H1 (cell line): ENCODE data around the gene DIO3. TPM values are rescaled to one million over a fixed set of nuclear protein-coding genes. Genes with fewer than 3 reads are reported as not detected.

ENCODE experiments used
- CTCF ChIA-PET: fragments of 300-600 bp; sonication (Branson Sonifier 250); formaldehyde crosslinking; loops from one replicate; lab custom pipeline; 2021; ENCODE audit not compliant: partially characterized antibody; lab: Charles Lee
- POLR2A ChIA-PET: fragments of 300-600 bp; sonication (Branson Sonifier 250); formaldehyde crosslinking; loops from one replicate; lab custom pipeline; 2021; ENCODE audit warnings: inconsistent platforms; ENCODE audit not compliant: partially characterized antibody; lab: Charles Lee
- DNase-seq, 2 experiments: peaks; one replicate each; pipeline versions ENCODE4 v3.0.0 to v3.0.0-alpha.2; 2010 to 2022; ENCODE audit warnings: low spot score in 2 of 2, low read depth in 1 of 2, mixed read lengths in 1 of 2
- FAIRE-seq: peaks from 2 replicates; lab custom pipeline; 2011; peaks lifted over from hg19 to GRCh38; lab: Jason Lieb, UNC
- H2AFZ ChIP-seq: 2 replicates; pipeline ENCODE4 v1.8.1; 2012; ENCODE audit warnings: low read length, inconsistent platforms
- H2AK5ac ChIP-seq: 2 replicates; pipeline ENCODE4 v1.6.1; 2013; ENCODE audit warnings: low read depth, low read length
- H2BK120ac ChIP-seq: replicated peaks from 2 replicates; pipeline ENCODE3; 2013; ENCODE audit warnings: low read depth, low read length, inconsistent platforms
- H2BK12ac ChIP-seq: 2 replicates; pipeline ENCODE4 v1.6.1; 2013; ENCODE audit warnings: low read depth, low read length
- H2BK15ac ChIP-seq: 2 replicates; pipeline ENCODE4 v1.6.1; 2013; ENCODE audit warnings: low read length
- H2BK20ac ChIP-seq: 2 replicates; pipeline ENCODE4 v1.6.1; 2013; ENCODE audit warnings: low read length
- H2BK5ac ChIP-seq: 2 replicates; pipeline ENCODE4 v1.6.1; 2013; ENCODE audit warnings: low read depth, low read length
- H3K14ac ChIP-seq: 2 replicates; pipeline ENCODE4 v1.6.1; 2013; ENCODE audit warnings: inconsistent platforms; ENCODE audit not compliant: insufficient read length
- H3K18ac ChIP-seq: 2 replicates; pipeline ENCODE4 v1.6.1; 2013; ENCODE audit warnings: low read length; ENCODE audit errors: extremely low read depth
- H3K23ac ChIP-seq: 2 replicates; pipeline ENCODE4 v1.6.1; 2013; ENCODE audit warnings: inconsistent platforms; ENCODE audit not compliant: insufficient read length
- H3K23me2 ChIP-seq: 2 replicates; pipeline ENCODE4 v1.6.1; 2013; ENCODE audit warnings: low read depth, low read length
- H3K27ac ChIP-seq: 2 replicates; pipeline ENCODE4 v1.6.1; 2011; ENCODE audit warnings: low read depth, low read length, inconsistent platforms
- H3K27me3 ChIP-seq, 4 experiments: replicated peaks in 1 of 4; 1 replicate in 1 of 4; 2 replicates in 3 of 4; pipeline versions ENCODE4 v1.6.1 to v1.8.1; 2011 to 2013; ENCODE audit warnings: low read length in 3 of 4, mild to moderate bottlenecking in 3 of 4, inconsistent platforms in 2 of 4, mixed read lengths in 2 of 4, moderate library complexity in 1 of 4; ENCODE audit not compliant: control insufficient read depth in 3 of 4, insufficient read depth in 3 of 4; ENCODE audit errors: extremely low read depth in 1 of 4
- H3K36me3 ChIP-seq, 4 experiments: 2 replicates each; pipeline versions ENCODE4 v1.6.1 to v1.8.1; 2011 to 2013; ENCODE audit warnings: mild to moderate bottlenecking in 4 of 4, low read length in 3 of 4, moderate library complexity in 2 of 4, control low read depth in 1 of 4, inconsistent platforms in 1 of 4; ENCODE audit not compliant: insufficient read depth in 4 of 4, control insufficient read depth in 2 of 4
- H3K4ac ChIP-seq: replicated peaks from 2 replicates; pipeline ENCODE3; 2013; ENCODE audit warnings: low read length, low read depth, mixed read lengths, inconsistent platforms; ENCODE audit not compliant: insufficient read length
- H3K4me1 ChIP-seq, 4 experiments: replicated peaks in 1 of 4; 1 replicate in 1 of 4; 2 replicates in 3 of 4; pipeline versions ENCODE4 v1.6.1 to v1.8.1; 2011 to 2013; ENCODE audit warnings: low read length in 3 of 4, inconsistent platforms in 2 of 4, mixed read lengths in 1 of 4; ENCODE audit not compliant: insufficient read depth in 4 of 4, control insufficient read depth in 3 of 4
- H3K4me2 ChIP-seq, 2 experiments: 2 replicates each; pipeline versions ENCODE4 v1.6.1 to v1.8.1; 2011 to 2013; ENCODE audit warnings: low read depth in 2 of 2, low read length in 2 of 2, control low read depth in 1 of 2, inconsistent platforms in 1 of 2, mild to moderate bottlenecking in 1 of 2; ENCODE audit not compliant: insufficient read depth in 1 of 2
- H3K4me3 ChIP-seq, 4 experiments: fragments of 200-600, 300-600 bp in 1 of 4; sonication (generic), shearing (Covaris generic), sonication (Bioruptor Twin) in 1 of 4; 2 replicates each; pipeline versions ENCODE4 v1.5.1 to v1.8.1; 2011 to 2016; ENCODE audit warnings: low read length in 4 of 4, low read depth in 3 of 4, control low read depth in 2 of 4, inconsistent platforms in 2 of 4, mild to moderate bottlenecking in 2 of 4, mixed read lengths in 1 of 4, moderate library complexity in 1 of 4; ENCODE audit not compliant: insufficient read depth in 2 of 4; ENCODE audit errors: extremely low read depth in 1 of 4
- H3K56ac ChIP-seq: replicated peaks from 2 replicates; pipeline ENCODE3; 2013; ENCODE audit warnings: low read depth, mild to moderate bottlenecking, mixed read lengths, low read length, inconsistent platforms; ENCODE audit not compliant: insufficient read length
- H3K79me1 ChIP-seq: 2 replicates; pipeline ENCODE4 v1.6.1; 2013; ENCODE audit warnings: low read depth, low read length, control low read depth
- H3K79me2 ChIP-seq, 2 experiments: 2 replicates each; pipeline versions ENCODE4 v1.6.1 to v1.8.1; 2012 to 2013; ENCODE audit warnings: low read length in 2 of 2, mild to moderate bottlenecking in 2 of 2, inconsistent platforms in 1 of 2; ENCODE audit not compliant: insufficient read depth in 2 of 2, control insufficient read depth in 1 of 2
- H3K9ac ChIP-seq, 4 experiments: replicated peaks in 1 of 4; 1 replicate in 1 of 4; 2 replicates in 3 of 4; pipeline versions ENCODE4 v1.6.1 to v1.8.1; 2011 to 2013; ENCODE audit warnings: low read depth in 3 of 4, low read length in 3 of 4, control low read depth in 2 of 4, mild to moderate bottlenecking in 2 of 4, moderate library complexity in 2 of 4, inconsistent platforms in 1 of 4; ENCODE audit errors: extremely low read depth in 1 of 4
- H3K9me3 ChIP-seq, 2 experiments: 2 replicates each; pipeline versions ENCODE4 v1.6.1 to v1.8.1; 2012 to 2013; ENCODE audit warnings: mild to moderate bottlenecking in 2 of 2, moderate library complexity in 2 of 2, control low read depth in 1 of 2, inconsistent platforms in 1 of 2, low read depth in 1 of 2, low read length in 1 of 2, mixed read lengths in 1 of 2; ENCODE audit not compliant: insufficient read depth in 2 of 2
- H4K20me1 ChIP-seq, 2 experiments: replicated peaks in 1 of 2; 2 replicates each; pipeline versions ENCODE3 to v1.8.1; 2011 to 2013; ENCODE audit warnings: inconsistent platforms in 2 of 2, low read length in 2 of 2, mild to moderate bottlenecking in 1 of 2; ENCODE audit not compliant: insufficient read depth in 2 of 2, control insufficient read depth in 1 of 2
- H4K5ac ChIP-seq: 2 replicates; pipeline ENCODE4 v1.6.1; 2013; ENCODE audit warnings: low read length, low read depth, mixed read lengths, inconsistent platforms; ENCODE audit not compliant: insufficient read length
- H4K8ac ChIP-seq: 2 replicates; pipeline ENCODE4 v1.8.0; 2013; ENCODE audit warnings: mild to moderate bottlenecking, moderate library complexity, low read length, inconsistent platforms; ENCODE audit not compliant: insufficient read depth; ENCODE audit errors: extremely low read depth
- H4K91ac ChIP-seq: replicated peaks from 2 replicates; pipeline ENCODE3; 2013; ENCODE audit warnings: low read length, mixed read lengths, inconsistent platforms; ENCODE audit not compliant: insufficient read length
- JUN ChIP-seq: IDR thresholded peaks from 2 replicates; pipeline ENCODE4 v1.6.1; 2011; ENCODE audit warnings: low read depth, mild to moderate bottlenecking, improper control_type of control experiment, low read length
- YY1 ChIP-seq: IDR thresholded peaks from 2 replicates; pipeline ENCODE4 v1.6.1; 2011; ENCODE audit warnings: low read depth, mild to moderate bottlenecking, low read length
- WGBS, 2 experiments: shearing (Covaris generic) in 1 of 2; methylation state at CpG; one replicate each; pipeline versions ENCODE4 v1.1.6 to v1.1.7; 2013 to 2015; ENCODE audit warnings: low lambda C conversion rate in 2 of 2, mixed read lengths in 2 of 2, inconsistent platforms in 1 of 2, low coverage in 1 of 2, missing lambda C conversion rate in 1 of 2; ENCODE audit not compliant: insufficient replicate concordance in 2 of 2, insufficient coverage in 1 of 2, insufficient read length in 1 of 2; ENCODE audit errors: extremely low coverage in 1 of 2, missing lambda C conversion rate in 1 of 2; 5-methylcytosine and 5-hydroxymethylcytosine counted together
- polyA plus RNA-seq, 7 experiments: library from polyadenylated mRNA; depleted of rRNA in 3 of 7; stranded (reverse) in 5 of 7; unstranded in 2 of 7; fragments of >200 nt in 5 of 7; fragments of 200-250 nt in 2 of 7; gene quantifications; 1 replicate in 5 of 7; 2 replicates in 1 of 7; 4 replicates in 1 of 7; pipeline versions ENCODE4 v1.2.1 to v1.2.3, GENCODE V29; 2011 to 2013; ENCODE audit warnings: missing spikeins in 2 of 7, mixed read lengths in 2 of 7
- total RNA-seq: library from RNA; stranded (reverse); fragmentation: NEBNext Ultra II Directional; extraction: Animal tissue kit (Norgen Biotek cat#: 25700); gene quantifications from 2 replicates; pipeline ENCODE4 v1.2.1, GENCODE V29; 2021
- TF ChIP-seq, protein P1 (sequence below): IDR thresholded peaks from 2 replicates; pipeline ENCODE4 v1.6.1; 2012; ENCODE audit warnings: inconsistent platforms

The DIO3 gene
- total and polyA plus RNA-seq, 2 of the 8 experiments (the other 6 are each of a cell fraction or from before 2014, with no cell fraction given) = 0.17 to 0.19 TPM

DNA sequence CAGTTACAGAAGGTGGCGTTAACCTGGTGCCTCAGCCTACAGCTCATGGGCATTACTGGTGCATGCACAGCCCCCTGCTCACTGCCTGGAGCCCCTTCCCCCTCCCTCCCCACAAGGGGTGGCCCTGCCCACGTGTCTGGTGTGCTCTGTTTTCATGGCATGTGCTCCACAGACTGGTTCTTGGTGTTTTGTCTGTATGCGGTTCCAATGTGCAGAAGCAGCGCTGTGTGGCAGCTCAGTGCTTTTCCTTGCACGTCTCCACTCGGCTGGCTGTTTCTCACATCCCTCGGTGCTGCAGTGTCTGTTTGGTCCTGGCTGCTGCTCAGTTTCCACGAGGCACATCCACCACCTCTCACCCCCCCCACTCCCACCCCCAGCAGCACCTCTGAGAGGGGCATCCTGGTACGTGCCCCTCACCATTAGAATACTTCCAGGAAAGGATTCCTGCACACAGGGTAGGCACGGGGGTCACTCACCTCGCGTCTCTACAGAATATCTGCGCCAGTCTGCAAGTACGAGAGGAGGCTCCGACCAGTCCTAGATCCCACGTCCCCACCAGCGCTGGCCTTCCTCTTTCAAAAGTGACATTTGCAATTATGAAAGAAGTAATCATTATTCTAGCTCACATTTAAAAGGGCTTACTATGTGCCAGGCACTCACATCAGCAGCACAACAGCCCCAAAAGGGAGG is 27.1 kb downstream of the DIO3 start:
- no peak overlapping the region for H4K91ac ChIP-seq
- no peak for TF ChIP-seq YY1
- no peak for TF ChIP-seq JUN
- TF ChIP-seq, protein P1, sequence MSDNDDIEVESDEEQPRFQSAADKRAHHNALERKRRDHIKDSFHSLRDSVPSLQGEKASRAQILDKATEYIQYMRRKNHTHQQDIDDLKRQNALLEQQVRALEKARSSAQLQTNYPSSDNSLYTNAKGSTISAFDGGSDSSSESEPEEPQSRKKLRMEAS = 0 out of 2 replicates have a peak, but pooled peaks have one; percentile 20
- no peak overlapping the region for H3K14ac ChIP-seq
- H3K23me2 ChIP-seq = no peaks in the 10 kb centered on the region
- H3K4me3 ChIP-seq = no peak overlapping the region
- H2BK5ac ChIP-seq = 0 out of 2 replicates have a peak overlapping the region, but pooled peaks have one; percentile 21
- H4K8ac ChIP-seq = no peak overlapping the region
- no peaks in the 10 kb centered on the region for H3K9me3 ChIP-seq
- no peak overlapping the region for H3K18ac ChIP-seq
- FAIRE-seq (no peak), DNase-seq (no peak)
- no peaks in the 10 kb centered on the region for H4K20me1 ChIP-seq
- no peak overlapping the region for H3K56ac ChIP-seq
- no peak overlapping the region for H2BK20ac ChIP-seq
- H3K23ac ChIP-seq = no peak overlapping the region
- H3K4me2 ChIP-seq = no peak overlapping the region
- no peak overlapping the region for H3K9ac ChIP-seq
- no peaks in the 10 kb centered on the region for H3K79me1 ChIP-seq
- no peak overlapping the region for H4K5ac ChIP-seq
- no peaks in the 10 kb centered on the region for H3K79me2 ChIP-seq
- no peak overlapping the region for H2BK15ac ChIP-seq
- no peak overlapping the region for H2BK120ac ChIP-seq
- 0 out of 2 replicates have a peak overlapping the region, but pooled peaks have one; percentile 9 for H2AFZ ChIP-seq
- H3K4me1 ChIP-seq = no peaks in the 10 kb centered on the region; a peak in 1 of 7 replicates
- WGBS, 2 experiments = 78% methylated on average over 15 of the region's 17 CpGs; no CpG with 5 or more reads in 1 of the 2 experiments
- H3K4ac ChIP-seq = no peak overlapping the region
- ChIA-PET CTCF (interaction anchor here (0.5 to 3.4 kb wide), 10 partner anchors 9 to 919 kb away, joined by 3 to 14 read pairs (median 4); no protein-coding TSS in a partner anchor), POLR2A (no interaction called here)
- no peak overlapping the region for H3K27ac ChIP-seq
- H2AK5ac ChIP-seq = no peak overlapping the region
- H2BK12ac ChIP-seq = no peak overlapping the region
- H3K27me3 ChIP-seq = no peaks in the 10 kb centered on the region
- no peaks in the 10 kb centered on the region for H3K36me3 ChIP-seq
